Cortex of kidney (tissue), 1 donor: Measurements from ENCODE around the gene TEX26.

Experiments
- DNase-seq: peaks from one replicate; lab custom pipeline; 2025; lab: John Stamatoyannopoulos, UW

The TEX26 gene

GRCh38 chr13:31011901-31012654 is 79.6 kb downstream of the TEX26 start:
- DNase-seq = no peak

DNA sequence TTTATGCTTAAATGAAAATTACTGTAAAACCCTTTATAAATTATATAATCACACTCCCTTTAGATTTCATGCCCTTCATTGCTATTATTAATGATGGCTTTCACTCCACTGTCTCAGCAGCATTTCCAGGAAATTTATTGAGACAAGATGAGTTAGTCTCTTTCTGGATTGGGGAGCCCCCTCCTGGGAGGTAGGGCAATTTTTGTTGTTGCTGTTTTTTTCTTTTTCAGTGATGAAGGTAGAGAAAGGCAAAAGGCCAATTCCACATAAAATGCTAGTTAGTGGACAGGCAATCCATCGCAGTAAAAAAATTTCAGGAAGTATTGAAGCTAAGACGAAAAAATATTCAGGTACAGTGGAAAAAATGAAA is 80.2 kb downstream of the TEX26 start:
- DNase-seq = no peak

DNA sequence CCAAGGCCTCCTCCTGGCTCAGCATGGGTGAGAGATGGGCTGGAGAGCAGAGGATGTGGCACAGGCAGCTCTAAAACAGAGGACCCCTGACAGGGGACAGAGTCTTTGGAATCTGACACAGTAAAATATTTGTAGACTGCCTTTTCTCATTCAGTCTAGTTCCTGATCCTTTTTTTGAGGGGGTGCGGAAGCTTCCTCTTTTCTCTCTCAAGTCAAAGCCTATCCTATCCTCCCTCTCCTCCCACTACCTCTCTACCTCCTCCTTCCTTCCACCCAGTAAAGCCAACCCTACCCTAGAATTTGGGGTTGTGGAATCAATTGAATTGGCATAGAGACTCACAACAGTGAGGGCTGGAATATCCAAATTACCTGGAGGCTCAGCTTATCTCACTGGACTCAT is 82.0 kb downstream of the TEX26 start:
- DNase-seq = no peak

DNA sequence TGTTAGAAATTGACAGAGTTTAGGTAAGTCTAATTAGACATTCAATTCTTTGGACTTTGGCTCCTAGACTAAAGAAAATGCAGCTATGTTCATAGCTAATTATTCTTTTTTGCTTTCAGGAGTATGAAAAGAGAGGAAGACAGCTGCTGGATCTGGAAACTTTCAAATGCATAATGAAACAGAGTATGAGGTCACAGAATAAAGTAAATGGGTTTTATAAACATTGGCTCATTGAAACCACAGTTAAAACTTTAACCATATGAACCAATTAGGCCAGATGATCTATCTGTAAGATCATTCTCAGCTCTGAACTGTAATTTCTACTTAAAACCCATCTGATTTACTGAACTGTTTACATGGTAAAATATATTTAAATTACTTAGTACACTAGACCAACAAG is 82.7 kb downstream of the TEX26 start:
- no peak for DNase-seq

DNA sequence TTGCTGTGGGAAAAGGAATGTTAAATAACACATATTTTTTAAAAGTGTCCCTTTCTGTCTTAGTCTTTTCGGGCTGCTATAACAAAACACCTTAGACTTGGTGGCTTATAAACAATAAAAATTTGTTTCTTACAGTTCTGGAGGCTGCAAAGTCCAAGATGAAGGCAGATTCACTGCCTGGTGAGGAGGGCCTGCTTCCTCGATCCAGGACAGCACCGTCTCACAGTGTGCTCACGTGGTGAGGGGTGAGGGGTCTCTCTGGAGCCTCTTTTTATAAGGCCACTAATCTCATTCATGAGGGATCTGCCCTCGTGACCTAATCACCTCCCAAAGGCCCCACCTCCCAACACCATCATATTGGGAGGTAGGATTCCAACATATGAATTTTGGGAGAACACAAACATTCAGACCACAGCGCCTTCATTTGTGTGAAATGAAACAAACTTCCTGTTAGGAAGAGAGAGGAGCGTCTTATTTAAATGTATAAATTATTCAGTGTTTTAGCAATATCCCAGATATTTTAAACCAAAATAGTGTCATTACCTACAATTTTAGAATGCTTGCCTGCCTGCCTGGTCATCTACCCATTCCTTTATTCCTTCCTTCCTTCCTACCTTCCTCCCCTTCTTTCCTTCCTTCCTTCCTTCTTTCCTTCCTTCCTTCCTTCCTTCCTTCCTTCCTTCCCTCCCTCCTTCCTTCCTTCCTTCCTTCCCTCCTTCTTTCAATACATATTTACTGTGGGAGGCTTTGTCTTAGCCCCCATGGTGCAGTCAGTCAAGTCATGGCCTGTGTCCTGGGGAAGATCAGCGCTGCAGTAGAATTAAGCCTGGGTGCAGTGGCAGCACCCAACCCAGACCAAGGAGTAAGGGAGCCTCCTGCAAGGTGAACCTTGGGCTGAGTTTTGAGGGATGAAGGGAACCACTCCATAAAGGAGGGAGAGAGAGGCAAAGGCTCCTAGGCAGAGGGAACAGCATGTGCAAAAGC is 84.2 kb downstream of the TEX26 start:
- no peak for DNase-seq

GRCh38 chr13:31018511-31018910 is 86.1 kb downstream of the TEX26 start:
- DNase-seq = no peak

GRCh38 chr13:31020996-31021395 is 88.5 kb downstream of the TEX26 start:
- no peak for DNase-seq

GRCh38 chr13:31022288-31022895 is 89.9 kb downstream of the TEX26 start:
- no peak for DNase-seq

DNA sequence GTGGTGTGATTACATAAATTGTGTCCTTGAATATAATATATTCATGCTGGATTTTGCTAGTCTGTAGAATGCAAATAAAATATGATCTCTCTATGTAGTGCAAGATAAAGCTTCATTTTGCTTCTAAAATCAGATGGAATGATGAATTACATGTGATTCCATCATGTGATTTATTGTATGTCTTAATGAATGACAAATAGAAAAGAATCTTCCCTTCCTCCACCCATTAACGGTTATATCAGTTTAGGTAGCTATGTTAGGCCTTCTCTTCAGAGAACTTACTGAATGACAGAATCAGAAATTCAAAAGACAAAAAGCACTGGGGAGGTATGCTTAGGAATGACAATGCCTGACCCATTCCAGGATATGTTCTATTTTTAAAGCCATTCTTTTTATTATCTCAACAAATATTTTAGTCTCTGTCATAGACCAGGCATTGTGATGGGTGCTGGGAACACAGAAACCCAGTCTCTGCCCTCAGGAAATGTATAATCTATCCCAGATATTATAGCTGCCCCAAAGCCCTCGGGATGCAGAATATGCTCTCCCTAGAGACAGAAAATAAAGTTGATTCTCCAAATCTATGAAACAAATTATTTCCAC is 90.6 kb downstream of the TEX26 start:
- DNase-seq = no peak
